VCaP (cell line): Measurements from ENCODE around the gene INSIG1.

Experiments used
- H3K27ac ChIP-seq: fragments of 450-650 bp; 2 replicates; pipeline ENCODE4 v1.5.1; 2017
- CTCF ChIP-seq: fragments of 450-650 bp; conservative IDR thresholded peaks from 2 replicates; pipeline ENCODE4 v1.5.1; 2017; ENCODE audit warnings: mild to moderate bottlenecking, moderate library complexity

INSIG1 gene

DNA sequence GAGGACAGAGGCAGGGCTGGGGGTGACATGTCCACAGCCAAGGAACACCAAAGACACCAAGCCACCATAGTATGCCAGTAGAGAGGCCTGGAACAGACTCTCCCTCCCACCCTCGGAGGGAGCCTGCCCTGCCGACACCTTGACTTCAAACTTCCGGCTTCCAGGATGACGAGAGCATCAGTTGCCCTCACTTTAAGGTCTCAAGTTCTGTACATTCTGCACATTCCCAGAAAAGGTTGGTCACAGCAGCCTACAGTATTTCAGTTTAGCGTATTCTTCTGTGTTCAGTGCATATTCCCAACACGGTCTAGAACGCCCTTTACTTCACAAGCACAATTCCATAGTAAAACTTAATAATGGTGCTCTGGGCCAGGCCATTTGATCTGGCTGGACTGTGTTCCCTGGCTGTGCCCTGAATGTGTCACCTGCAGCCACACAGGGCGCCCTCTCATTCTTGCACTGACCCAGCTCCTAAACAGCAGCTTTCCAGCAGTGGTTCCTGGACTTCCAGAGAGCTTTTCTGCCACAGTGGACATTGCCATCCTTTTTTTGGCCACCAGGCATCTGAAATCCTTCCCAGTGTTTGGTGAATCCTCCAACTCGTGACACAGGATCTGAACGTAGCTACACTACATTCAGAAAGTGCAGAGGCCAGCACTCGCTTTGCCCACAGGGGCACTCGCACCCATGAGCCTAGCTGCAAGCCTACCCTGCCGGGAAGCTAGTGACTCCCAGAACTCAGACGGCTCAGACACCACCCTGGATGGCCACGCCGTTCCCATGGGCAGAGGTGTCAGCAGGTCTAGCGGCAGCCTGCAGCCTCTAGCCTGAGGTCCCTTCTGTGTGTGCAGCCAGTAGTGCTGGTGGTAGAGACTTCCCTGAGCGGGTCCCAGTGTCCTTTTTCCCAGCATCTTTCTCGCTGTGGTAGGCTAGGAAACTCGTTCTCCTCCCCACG lies 36.4 kb upstream of the INSIG1 start:
- no peak for TF ChIP-seq CTCF
- H3K27ac ChIP-seq: no peak overlapping the region

DNA sequence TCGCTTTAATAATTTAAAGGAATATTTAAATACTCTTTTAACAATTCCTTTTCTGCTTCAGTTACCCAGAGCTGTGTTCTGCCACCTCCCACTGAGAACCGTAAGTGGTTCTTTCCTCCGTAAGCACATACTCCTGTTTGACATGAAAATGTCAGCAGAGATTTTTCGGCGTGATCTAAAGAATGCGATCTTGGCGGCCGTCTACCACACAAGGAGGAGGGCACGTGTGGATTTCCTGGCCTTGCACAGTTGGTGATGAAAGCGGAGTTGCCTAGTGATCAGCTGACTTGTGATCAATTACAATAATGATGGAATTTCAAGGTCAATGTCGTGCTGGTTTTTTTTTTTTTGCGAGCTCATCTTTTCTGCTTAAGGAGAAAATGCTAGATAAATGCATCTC lies 35.6 kb upstream of the INSIG1 start:
- H3K27ac ChIP-seq: no peak overlapping the region
- TF ChIP-seq CTCF: no peak

DNA sequence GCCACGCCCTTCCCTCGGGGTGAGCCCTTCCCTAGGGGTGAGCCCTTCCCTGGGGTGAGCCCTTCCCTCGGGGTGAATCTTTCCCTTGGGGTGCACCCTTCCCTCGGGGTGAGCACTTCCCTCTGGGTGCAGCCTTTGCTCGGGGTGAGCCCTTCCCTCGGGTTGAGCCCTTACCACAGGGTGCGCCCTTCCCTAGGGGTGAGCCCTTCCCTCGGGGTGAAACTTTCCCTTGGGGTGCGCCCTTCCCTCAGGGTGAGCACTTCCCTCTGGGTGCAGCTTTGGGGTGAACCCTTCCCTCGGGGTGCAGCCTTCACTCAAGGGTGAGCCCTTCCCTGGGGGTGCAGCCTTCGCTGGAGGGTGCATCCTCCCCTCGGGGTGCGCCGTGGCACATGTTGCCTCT lies 34.6 kb upstream of the INSIG1 start:
- no peak for TF ChIP-seq CTCF
- no peak overlapping the region for H3K27ac ChIP-seq

GRCh38 chr7:155263581-155264143 lies 34.0 kb upstream of the INSIG1 start:
- H3K27ac ChIP-seq: no peak overlapping the region
- no peak for TF ChIP-seq CTCF

GRCh38 chr7:155265144-155265543 lies 32.5 kb upstream of the INSIG1 start:
- TF ChIP-seq CTCF: no peak
- peak overlapping the region; percentile 32; the same call in 1 of the 2 replicates for H3K27ac ChIP-seq

DNA sequence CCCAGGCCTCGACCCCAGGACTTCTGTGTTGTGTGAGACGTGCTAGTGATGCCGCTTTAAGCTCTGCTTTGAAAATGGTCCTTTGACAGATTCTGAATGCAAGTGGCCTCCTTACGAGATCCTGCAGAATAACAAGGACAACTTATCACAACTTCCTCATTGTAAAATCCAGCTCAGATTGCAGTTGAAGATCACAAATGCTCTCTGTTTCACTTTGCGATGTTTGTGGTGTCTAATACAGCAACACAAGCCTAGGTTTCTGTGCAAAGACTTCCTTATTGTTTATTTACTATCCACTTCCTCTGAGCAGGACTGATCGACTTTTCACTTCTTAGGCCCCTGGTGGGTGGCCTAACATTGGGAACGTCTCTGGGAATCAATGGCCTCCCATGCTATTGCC lies 31.7 kb upstream of the INSIG1 start:
- no peak for TF ChIP-seq CTCF
- peak overlapping the region; percentile 32; the same call in 1 of the 2 replicates for H3K27ac ChIP-seq

- TF ChIP-seq CTCF: no peak
- 0 out of 2 replicates have a peak overlapping the region, but pooled peaks have one; percentile 32 for H3K27ac ChIP-seq
Observed at GRCh38 chr7:155266440-155266839, 31.2 kb upstream of the INSIG1 start.
